Measurements from ENCODE around the gene ARL4A.

ARL4A gene

DNA sequence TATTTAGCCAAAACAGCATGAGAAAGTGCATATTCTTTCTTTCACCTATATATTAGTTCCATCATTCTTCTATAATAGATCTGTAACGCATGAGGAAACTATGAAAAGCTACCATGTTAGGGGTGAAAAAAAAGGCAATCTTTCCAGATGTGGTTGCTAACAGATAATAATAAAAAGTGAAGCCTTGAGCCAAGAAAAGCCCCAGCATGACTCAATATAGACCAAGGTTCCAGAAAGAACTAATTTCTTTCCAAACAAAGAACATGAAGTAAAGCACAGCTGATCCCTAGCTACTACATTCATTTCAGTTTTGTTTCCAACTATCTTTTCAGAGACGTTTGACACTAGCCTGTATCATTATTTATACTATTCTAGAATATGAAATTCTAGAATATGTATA lies 16.4 kb downstream of the ARL4A start:
- no peak for DNase-seq

DNA sequence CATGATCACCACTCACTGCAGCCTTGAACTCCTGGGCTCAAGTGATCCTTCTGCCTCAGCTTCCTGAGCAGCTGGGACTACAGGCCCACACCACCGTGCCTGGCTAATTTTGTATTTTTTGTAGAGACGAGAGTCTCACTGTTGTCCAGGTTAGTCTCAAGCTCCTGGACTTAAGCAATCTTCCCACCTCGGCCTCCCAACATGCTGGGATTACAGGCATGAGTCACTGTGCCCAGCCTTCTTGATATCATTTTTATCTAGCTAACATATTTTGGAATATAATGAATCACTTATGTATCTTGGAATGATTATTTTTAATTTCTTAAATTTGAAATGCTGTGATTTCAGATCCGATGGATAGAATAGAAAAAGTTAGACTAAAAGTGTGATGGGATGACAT lies 18.4 kb downstream of the ARL4A start:
- DNase-seq, result no peak

DNA sequence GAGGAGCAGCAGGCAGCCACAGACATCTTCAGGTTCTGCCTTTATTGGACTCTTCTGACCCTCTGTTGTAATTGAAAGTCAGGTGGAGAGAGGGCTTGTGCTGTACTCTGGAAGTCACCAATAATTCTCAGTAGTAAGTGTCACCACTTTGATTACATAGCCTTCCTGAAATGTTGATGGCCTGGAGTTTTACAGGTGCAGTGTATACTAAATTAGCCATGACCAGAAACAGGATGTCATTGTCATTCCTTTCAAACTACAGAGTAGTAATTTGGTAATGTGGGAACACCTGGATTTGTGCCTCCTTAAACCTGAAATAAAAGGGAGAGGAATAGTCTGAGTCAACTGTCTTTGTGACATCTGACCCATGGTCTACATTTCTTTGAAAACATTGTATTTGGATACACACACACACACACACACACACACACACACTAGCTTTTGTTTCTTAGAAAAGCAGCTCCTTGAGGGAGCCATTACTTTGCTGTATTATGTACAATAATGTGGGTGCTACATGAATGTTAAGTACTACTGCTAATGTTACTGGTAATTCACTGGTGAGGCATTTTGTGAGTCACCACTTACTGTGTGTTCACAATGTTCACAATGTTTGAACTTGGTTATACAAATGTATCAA lies 19.6 kb downstream of the ARL4A start:
- DNase-seq, result no peak

GRCh38 chr7:12708314-12708713 lies 20.9 kb downstream of the ARL4A start:
- no peak for DNase-seq

DNA sequence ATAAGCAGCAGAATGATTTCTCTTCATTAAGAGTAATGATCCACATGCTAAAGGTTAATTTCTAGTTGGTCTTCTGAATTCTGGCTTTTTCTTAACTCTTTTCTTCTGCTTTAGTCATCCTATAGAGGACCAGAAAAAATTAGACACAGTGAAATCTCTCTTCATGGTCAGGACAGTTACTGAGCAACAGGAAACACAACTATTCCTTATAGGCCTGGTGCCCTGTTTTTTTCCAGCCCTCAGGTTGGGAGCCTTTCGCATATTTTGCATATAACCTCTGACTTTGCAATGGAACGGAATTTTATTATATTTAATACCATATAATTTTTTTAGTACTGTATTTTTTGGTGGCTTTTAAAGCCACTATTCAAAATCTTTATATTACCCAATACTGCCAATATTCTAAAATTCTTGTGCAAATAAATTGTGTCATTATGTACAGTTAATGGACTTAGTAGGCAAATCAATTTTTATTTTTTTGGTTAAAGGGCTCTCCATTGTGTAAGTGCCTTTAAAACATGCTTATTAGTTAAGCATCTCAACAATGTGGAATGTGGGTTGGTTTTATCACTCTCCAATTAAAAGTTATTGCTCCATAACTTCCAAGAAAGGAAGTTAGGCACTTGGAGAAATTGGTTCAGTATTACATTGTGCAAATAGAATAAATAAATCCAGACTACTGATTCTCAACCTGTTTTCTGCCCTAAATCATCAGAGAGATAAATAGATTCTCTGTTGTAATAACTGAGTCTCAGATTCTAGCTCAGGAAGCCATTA lies 22.5 kb downstream of the ARL4A start:
- DNase-seq, result no peak

DNA sequence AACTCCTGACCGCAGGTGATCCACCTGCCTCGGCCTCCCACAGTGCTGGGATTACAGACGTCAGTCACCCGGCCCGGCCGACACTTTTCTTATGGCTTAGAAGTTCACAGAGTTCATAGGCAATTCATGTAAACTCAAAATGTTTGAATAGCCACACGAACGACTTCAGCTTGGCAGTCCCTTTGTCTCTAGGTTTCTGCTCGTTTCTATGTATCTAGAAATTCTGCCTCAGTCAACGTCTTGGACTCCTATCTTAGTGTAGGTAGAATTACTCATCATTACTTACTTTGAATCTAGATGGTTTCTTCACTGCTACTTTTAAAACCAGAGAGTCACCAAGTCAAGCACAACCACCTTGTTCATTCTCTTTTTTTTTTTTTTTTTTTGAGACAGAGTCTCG lies 23.7 kb downstream of the ARL4A start:
- no peak for DNase-seq

GRCh38 chr7:12712236-12712635 lies 24.8 kb downstream of the ARL4A start:
- peak; percentile 64 to 92 for DNase-seq

- no peak for DNase-seq
These were observed 26.4 kb downstream of the ARL4A start for GRCh38 chr7:12713625-12714378.

DNA sequence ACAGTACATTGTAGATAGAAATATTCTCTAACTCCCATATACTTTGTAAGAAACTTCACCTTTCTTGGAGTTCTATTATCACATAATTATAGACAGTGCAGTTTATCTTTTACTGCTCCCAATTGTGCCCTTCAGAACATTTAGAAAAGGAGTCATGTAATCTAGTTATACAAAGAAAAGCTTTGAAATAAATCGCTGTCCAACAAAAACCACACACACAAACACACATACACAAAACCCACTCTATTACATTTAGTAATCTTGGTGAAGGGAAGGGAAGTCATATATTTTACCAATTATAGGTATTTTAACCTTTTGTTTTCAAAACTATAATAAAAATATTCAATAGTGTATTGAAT lies 26.9 kb downstream of the ARL4A start:
- no peak for DNase-seq

GRCh38 chr7:12715372-12716133 lies 28.1 kb downstream of the ARL4A start:
- peak; percentile 98 for DNase-seq

DNA sequence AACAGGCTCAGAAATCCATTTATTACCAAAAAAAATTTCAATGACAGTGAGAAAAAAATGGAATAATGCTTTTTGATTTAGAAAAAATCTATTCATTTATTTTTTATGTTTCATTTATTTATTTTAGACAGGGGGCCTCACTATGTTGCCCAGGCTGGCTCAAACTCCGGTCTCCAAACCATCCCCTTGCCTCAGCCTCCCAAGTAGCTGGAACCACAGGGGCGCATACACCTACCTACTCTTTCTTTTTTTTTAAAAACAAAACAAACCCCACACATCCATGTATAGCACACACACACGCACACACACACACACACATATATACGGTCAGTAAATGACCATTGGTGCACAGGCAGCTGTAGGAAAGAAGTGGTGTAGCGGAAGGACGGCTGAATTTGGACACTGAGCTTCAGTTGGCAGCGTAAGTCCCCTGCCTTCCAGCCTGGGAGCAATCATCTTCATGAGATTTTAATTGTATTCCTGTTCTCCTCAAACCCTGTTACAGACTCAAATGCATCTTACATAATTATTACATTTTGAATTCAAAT lies 28.8 kb downstream of the ARL4A start:
- no peak for DNase-seq

GRCh38 chr7:12716722-12717121 lies 29.3 kb downstream of the ARL4A start:
- no peak for DNase-seq

GRCh38 chr7:12719141-12719919 lies 31.9 kb downstream of the ARL4A start:
- DNase-seq, result peak; percentile 61 to 73

- DNase-seq, result peak; percentile 38 to 56
These were observed 32.8 kb downstream of the ARL4A start for GRCh38 chr7:12719981-12720865.

DNA sequence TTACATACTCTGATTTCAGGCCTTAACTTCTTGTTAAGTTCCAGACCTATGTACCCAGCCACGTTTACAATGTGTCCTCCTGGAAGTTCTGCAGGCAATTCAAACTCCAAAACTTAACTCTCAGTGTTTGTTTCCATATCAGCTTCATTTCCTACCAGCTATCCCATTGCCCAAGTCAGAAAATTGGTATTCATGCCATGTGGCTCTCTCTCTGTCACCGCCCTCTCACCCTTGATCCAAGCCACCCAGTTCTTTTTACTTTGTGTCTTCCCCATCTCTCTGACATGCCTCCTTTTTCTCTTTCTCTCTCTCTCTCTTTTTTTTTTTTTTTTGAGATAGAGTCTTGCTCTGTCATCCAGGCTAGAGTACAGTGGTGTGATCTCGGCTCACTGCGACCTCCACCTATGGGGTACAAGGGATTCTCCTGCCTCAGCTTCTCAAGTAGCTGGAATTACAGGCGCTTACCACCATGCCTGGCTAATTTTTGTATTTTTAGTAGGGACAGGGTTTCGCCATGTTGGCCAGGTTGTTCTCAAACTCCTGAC lies 33.9 kb downstream of the ARL4A start:
- no peak for DNase-seq

DNA sequence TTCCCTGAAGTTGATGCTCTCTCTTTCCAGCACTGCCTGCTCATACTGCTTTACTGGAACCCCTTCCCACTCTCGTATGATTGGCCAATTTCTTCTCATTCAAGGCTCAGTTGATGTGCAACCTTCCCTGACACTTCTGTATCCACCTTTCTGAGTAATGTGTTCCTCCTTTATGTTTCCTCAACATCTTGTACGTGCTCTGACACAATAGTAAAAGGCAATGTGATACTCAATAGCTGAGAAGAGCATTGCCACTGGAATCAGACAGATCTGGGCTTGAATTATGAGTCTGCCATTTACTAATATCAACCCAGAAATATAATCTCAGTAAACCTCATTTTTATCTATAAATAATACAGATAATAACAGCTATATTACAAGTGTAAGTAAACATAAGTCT lies 34.7 kb downstream of the ARL4A start:
- peak; percentile 24 to 49 for DNase-seq

- DNase-seq, result peak; percentile 9 to 58
These were observed 35.5 kb downstream of the ARL4A start for GRCh38 chr7:12722636-12723605.

- no peak for DNase-seq
These were observed 38.3 kb downstream of the ARL4A start for GRCh38 chr7:12725575-12726316.
